Osteoblast (primary cell): ENCODE data around the gene MPV17L2. TPM values are rescaled to one million over a fixed set of nuclear protein-coding genes. Genes with fewer than 3 reads are reported as not detected.

Experiments used
- DNase-seq: peaks from one replicate; pipeline ENCODE4 v3.0.0; 2011; ENCODE audit warnings: low spot score, mixed read lengths; ENCODE audit not compliant: insufficient read length; ENCODE audit errors: missing footprints
- H2AFZ ChIP-seq: 2 replicates; pipeline ENCODE4 v1.6.0; 2011; ENCODE audit warnings: mild to moderate bottlenecking, low read length
- H3K27ac ChIP-seq: 2 replicates; pipeline ENCODE4 v1.5.1; 2011; ENCODE audit warnings: mild to moderate bottlenecking, low read depth, low read length, moderate library complexity
- H3K27me3 ChIP-seq: 2 replicates; pipeline ENCODE4 v1.6.0; 2012; ENCODE audit warnings: mild to moderate bottlenecking, control low read depth, inconsistent platforms, low read length, moderate library complexity; ENCODE audit not compliant: insufficient read depth
- H3K36me3 ChIP-seq: 2 replicates; pipeline ENCODE4 v1.5.1; 2011; ENCODE audit warnings: mild to moderate bottlenecking, low read length, control low read depth, moderate library complexity; ENCODE audit not compliant: insufficient read depth
- H3K4me1 ChIP-seq: 2 replicates; pipeline ENCODE4 v1.5.1; 2011; ENCODE audit warnings: mild to moderate bottlenecking, low read length, control low read depth, moderate library complexity; ENCODE audit not compliant: insufficient read depth
- H3K4me2 ChIP-seq: 2 replicates; pipeline ENCODE4 v1.6.0; 2011; ENCODE audit warnings: mild to moderate bottlenecking, low read length; ENCODE audit not compliant: insufficient read depth
- H3K4me3 ChIP-seq: fragments of 200-600 bp; sonication (generic); 3 replicates; pipeline ENCODE4 v1.5.1; 2012; ENCODE audit warnings: mild to moderate bottlenecking, low read length, inconsistent platforms; ENCODE audit not compliant: insufficient read depth
- H3K79me2 ChIP-seq: 2 replicates; pipeline ENCODE4 v1.6.0; 2012; ENCODE audit warnings: mild to moderate bottlenecking, low read length, control low read depth, inconsistent platforms; ENCODE audit not compliant: insufficient read depth
- H3K9me3 ChIP-seq: 2 replicates; pipeline ENCODE4 v1.5.1; 2011; ENCODE audit warnings: low read depth, low read length, control low read depth
- H4K20me1 ChIP-seq: 2 replicates; pipeline ENCODE4 v1.6.0; 2012; ENCODE audit warnings: mild to moderate bottlenecking, low read length, control low read depth; ENCODE audit not compliant: insufficient read depth
- CTCF ChIP-seq: IDR thresholded peaks from 2 replicates; pipeline ENCODE4 v1.5.1; 2011; ENCODE audit warnings: mild to moderate bottlenecking, low read depth, low read length, moderate library complexity; ENCODE audit errors: extremely low read depth
- total RNA-seq: library from RNA; depleted of rRNA; stranded (reverse); fragments of >200 nt; gene quantifications from 2 replicates; pipeline ENCODE4 v1.2.3, GENCODE V29; 2012

Gene MPV17L2
- total RNA-seq, 1 donor: 8.3 TPM

- Histone ChIP-seq H3K4me3 (no peak overlapping the region), H3K79me2 (peaks cover 4% of the 10 kb centered on the region), H3K36me3 (peaks cover 33% of the 10 kb centered on the region), H3K4me1 (peaks cover 23% of the 10 kb centered on the region), H3K27me3 (no peaks in the 10 kb centered on the region), H4K20me1 (no peaks in the 10 kb centered on the region), H3K4me2 (peak overlapping the region; percentile 18), H3K9me3 (no peaks in the 10 kb centered on the region), H2AFZ (no peak overlapping the region), H3K27ac (no peak overlapping the region)
- no peak for TF ChIP-seq CTCF
- peak; percentile 91 for DNase-seq
Measured at GRCh38 chr19:18170714-18171255, 22.2 kb upstream of the MPV17L2 start.

DNA sequence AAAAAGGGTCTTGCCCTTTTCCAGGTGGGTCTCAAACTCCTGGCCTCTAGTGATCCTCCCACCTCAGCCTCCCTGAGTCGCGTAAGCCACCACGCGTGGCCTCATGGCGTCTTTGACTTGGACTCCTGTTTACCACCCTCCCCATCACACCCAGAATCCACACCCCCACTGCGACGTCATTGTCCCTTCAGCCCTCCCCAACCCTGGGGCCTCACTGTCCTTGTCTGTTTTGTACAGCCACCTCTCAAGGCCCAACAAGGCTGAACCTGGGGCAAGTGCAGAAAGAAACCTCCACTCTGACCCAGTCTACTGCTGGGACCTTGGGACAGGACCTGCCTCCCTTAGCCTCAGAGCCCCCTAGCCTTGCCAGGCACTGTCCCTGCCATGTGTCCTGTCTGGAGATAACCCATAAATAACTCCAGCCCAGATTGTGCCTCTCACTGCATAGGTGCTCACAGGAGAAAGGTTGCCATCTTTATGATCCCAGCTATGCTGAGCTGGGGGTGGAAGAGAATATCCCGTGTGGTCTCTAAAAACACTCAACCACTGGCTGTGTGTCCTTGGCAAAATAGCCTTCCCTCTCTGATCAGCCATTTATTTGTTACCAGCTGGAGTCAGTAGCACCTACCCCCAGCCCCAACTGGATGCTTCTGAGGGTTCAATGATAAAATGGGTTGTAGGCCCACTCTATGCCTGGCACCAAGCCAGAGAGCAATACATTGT, 21.3 kb upstream of the MPV17L2 start:
- peak; percentile 85 for DNase-seq
- Histone ChIP-seq H3K27ac (no peak overlapping the region), H3K9me3 (no peaks in the 10 kb centered on the region), H3K27me3 (no peaks in the 10 kb centered on the region), H3K79me2 (peaks cover 4% of the 10 kb centered on the region), H3K4me1 (peaks cover 23% of the 10 kb centered on the region), H2AFZ (no peak overlapping the region), H3K4me3 (no peak overlapping the region), H3K36me3 (peaks cover 24% of the 10 kb centered on the region), H3K4me2 (no peak overlapping the region), H4K20me1 (no peaks in the 10 kb centered on the region)
- TF ChIP-seq CTCF: no peak

DNA sequence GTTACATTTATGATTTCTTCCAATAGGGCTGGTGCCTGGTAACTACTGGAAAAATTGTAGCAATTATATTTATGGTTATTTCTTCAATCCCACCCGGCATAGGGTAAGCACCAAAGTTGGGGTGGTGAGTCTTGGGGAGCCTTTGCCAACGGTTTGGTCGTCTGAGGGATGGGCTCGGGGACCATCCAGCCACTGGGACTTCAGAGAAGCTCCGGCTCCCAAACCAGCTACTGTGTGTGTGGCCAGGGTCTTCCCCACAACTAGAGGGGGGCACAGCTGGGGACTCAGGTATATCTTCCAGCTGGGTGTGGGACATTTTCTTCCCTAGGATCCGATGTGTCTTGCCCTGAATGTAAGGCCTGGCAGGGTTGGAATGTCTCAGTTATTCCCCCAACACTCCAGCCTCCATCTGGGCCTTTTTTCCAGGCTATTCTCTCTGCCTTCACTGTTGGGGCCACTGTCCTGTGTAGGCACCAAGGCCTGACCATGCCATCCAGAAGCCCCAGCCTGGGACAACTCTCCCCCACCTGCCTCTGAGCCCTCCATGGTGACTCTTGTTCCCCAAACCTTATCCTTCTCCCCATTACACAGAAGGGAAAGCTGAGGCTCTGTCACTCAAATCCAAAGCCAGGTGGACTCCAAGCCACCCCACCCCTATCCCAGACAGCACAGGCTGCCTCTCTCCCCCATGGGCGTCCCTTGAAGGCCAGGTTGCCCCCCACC, 20.5 kb upstream of the MPV17L2 start:
- no peak for TF ChIP-seq CTCF
- H3K4me3 ChIP-seq: no peak overlapping the region
- H2AFZ ChIP-seq: no peak overlapping the region
- H3K27ac ChIP-seq: no peak overlapping the region
- DNase-seq: peak; percentile 73
- peaks cover 18% of the 10 kb centered on the region for H3K36me3 ChIP-seq
- H3K9me3 ChIP-seq: no peaks in the 10 kb centered on the region
- peaks cover 4% of the 10 kb centered on the region for H3K79me2 ChIP-seq
- H4K20me1 ChIP-seq: no peaks in the 10 kb centered on the region
- peak overlapping the region; percentile 87 for H3K4me2 ChIP-seq
- H3K4me1 ChIP-seq: peaks cover 23% of the 10 kb centered on the region
- no peaks in the 10 kb centered on the region for H3K27me3 ChIP-seq

GRCh38 chr19:18173054-18173571, 19.9 kb upstream of the MPV17L2 start:
- peak overlapping the region; percentile 84 for H2AFZ ChIP-seq
- peak overlapping the region; percentile 87 for H3K4me2 ChIP-seq
- peaks cover 23% of the 10 kb centered on the region for H3K4me1 ChIP-seq
- H3K9me3 ChIP-seq: no peaks in the 10 kb centered on the region
- H3K4me3 ChIP-seq: peak overlapping the region; percentile 84
- H3K27ac ChIP-seq: peak overlapping the region; percentile 64
- no peaks in the 10 kb centered on the region for H3K27me3 ChIP-seq
- peaks cover 4% of the 10 kb centered on the region for H3K79me2 ChIP-seq
- TF ChIP-seq CTCF: no peak
- DNase-seq: peak; percentile 98
- no peaks in the 10 kb centered on the region for H4K20me1 ChIP-seq
- H3K36me3 ChIP-seq: peaks cover 12% of the 10 kb centered on the region
